GM13977 (cell line): Measurements from ENCODE around the gene EPB41L2.

Experiments used
- DNase-seq: peaks from one replicate; pipeline ENCODE4 v3.0.0; 2012; ENCODE audit warnings: low spot score
- in situ Hi-C: fragments of 300-500 bp; cut with MboI; formaldehyde crosslinking; loops from one replicate; pipeline ENCODE4 v1.12.0; 2022; ENCODE audit warnings: low sequenced_read_pairs, low pct_unique_long_range_greater_than_20kb, mixed read lengths, inconsistent platforms; ENCODE audit not compliant: unreplicated experiment
- TF ChIP-seq, protein P1 (sequence below): IDR thresholded peaks from 2 replicates; pipeline ENCODE4 v1.5.1; 2012; ENCODE audit warnings: mild to moderate bottlenecking, control low read depth; ENCODE audit not compliant: insufficient read depth; ENCODE audit errors: extremely low read depth, missing control alignments

EPB41L2 gene

DNA sequence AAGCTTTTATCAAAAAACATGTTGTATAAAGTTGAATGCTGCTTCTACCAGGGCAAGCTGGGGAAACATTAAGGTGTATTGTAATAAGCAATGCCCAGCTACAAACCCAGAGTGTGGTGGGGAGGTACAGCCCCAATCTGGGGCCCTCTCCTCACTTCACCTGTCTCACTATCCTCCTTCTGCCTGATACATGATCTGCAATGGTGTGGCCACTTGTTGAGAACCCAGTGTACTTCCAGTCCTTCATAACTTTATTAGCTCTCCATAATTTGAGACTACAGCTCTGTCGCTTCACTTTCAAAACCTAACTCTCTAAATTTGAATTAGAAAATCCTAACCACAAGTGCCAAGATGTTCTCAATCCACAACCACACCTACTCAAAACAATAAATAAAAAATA, 84.9 kb downstream of the EPB41L2 start:
- TF ChIP-seq, protein P1, sequence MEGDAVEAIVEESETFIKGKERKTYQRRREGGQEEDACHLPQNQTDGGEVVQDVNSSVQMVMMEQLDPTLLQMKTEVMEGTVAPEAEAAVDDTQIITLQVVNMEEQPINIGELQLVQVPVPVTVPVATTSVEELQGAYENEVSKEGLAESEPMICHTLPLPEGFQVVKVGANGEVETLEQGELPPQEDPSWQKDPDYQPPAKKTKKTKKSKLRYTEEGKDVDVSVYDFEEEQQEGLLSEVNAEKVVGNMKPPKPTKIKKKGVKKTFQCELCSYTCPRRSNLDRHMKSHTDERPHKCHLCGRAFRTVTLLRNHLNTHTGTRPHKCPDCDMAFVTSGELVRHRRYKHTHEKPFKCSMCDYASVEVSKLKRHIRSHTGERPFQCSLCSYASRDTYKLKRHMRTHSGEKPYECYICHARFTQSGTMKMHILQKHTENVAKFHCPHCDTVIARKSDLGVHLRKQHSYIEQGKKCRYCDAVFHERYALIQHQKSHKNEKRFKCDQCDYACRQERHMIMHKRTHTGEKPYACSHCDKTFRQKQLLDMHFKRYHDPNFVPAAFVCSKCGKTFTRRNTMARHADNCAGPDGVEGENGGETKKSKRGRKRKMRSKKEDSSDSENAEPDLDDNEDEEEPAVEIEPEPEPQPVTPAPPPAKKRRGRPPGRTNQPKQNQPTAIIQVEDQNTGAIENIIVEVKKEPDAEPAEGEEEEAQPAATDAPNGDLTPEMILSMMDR, result no peak
- DNase-seq, result no peak
- in situ Hi-C loops, result no loop called here

DNA sequence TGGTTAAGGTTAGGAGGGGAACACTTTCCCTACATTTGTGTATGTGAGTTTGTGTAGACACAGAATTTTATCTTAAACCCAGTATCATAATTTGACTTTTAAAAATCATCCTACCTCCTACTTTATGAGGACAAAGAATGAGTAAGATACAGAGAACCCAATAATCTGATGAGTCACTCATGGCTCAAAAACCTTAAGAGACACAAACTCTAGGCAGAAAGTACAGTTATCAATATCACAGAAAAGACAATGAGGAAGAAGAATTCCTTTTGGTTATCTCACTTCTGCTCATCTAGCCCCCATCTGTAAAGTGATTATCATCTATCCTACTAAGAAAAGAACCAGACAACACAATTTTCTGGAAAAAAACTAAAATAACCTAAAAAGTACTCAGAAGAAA, 87.7 kb downstream of the EPB41L2 start:
- TF ChIP-seq, protein P1, result no peak
- in situ Hi-C loops, result no loop called here
- DNase-seq, result no peak

DNA sequence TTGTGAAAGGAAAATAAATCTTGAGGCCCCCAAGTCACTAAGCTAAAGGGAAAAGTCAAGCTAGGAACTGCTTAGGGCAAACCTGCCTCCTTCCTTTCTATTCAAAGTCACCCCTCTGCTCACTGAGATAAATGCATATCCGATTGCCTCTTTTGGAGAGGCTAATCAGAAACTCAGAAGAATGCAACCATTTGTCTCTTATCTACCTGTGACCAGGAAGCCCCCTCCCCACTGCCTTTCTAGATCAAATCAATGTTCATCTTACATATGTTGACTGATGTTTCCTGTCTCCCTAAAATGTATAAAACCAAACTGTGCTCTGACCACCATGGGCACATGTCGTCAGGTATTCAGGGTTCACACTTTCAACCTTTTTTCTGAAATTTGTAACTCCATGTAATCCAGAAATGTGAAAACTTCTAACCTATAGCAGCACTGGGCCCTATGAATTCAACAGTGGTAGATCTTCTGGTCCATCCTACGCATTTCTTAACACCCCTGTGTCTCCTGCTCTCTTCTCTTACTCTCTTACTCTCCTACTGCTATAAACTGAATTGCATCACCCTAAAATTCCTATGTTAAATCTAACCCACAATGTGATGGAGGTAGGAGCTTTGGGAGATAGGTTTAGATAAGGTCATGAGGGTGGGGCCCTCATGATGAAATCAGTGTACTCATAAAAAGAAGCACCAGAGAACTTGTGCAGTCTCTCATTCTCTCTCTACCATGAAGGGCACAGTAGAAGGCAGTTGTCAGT, 89.3 kb downstream of the EPB41L2 start:
- DNase-seq, result no peak
- in situ Hi-C loops, result no loop called here

DNA sequence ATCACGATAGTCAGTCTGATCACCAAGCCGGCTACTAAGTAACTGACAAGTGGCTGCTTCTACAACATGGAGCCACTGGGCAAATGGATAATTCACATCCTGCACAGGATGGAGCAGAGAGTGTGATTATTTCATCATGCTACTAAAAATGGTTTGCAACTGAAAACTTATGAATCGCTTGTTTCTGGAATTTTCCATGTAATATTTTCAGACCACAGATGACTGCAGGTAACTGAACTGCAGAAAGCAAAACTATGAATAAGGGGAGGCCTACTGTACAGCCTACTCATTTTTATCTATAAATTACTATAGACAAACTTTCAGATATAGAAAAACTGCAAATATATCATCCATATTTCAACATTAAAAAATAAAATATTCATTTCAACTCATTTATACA, 91.5 kb downstream of the EPB41L2 start:
- no peak for DNase-seq
- TF ChIP-seq, protein P1, result no peak
- in situ Hi-C loops, result no loop called here

More for the DNA sequence above, 89.3 kb downstream of the EPB41L2 start:
- TF ChIP-seq, protein P1, result no peak

DNA sequence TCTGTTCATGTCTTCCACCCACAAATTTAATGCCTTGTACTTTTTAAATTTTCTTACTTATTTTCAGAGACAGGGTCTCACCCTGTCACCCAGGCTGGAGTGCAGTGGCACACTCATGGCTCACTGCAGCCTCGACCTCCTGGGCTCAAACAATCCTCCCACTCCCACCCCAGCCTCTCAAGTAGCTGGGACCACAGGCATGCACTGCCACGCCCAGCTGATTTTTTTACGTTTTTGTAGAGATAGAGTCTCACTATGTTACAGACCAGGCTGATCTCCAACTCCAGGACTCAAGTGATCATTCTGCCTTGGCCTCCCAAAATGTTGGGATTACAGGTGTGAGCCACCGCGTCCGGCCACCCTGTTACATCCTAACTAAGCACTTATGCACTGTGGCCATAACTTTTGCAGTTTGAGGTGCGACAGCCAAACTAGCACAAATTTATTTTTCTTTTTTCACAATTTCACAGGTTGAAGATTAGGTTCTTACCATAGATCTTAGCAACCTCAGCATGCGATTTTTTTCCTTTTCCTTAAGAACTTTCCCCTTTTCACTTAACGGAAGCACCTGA, 92.1 kb downstream of the EPB41L2 start:
- in situ Hi-C loops, result no loop called here
- TF ChIP-seq, protein P1, result no peak
- no peak for DNase-seq

DNA sequence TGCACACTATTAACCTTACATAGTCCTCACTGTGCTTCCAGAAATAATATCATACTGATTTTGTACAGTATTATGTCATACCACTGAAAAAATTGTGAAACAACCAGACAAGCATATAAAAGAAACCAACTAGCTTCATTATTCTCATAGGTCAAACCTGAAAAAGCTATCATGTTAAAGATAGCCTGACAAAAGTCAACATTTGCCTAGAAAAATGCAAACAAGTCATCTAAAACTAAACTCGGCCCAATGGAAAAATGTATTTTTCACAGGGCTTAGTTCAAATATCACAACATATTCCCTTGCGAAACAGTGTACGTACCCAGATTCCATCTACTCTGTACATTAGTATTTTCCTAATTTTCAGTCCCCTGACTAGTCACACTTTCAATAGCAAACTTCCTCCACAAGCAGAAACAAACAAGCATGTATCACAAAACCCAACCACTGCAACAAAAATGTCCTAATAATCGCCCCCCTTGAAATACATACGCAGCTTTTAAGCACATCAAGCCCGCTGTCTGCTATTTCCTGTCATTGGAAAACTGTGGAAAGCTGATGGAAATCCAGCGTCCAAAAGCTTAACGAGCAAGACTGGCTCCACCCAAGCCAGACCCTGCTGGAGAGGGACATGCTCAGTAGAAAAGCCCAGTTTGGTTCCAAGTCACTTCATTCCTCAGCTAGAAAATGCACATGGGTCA, 93.1 kb downstream of the EPB41L2 start:
- in situ Hi-C loops, result no loop called here
- TF ChIP-seq, protein P1, result no peak
- DNase-seq, result no peak
